ENCODE data around the gene UBA7. TPM values are rescaled to one million over a fixed set of nuclear protein-coding genes. Genes with fewer than 3 reads are reported as not detected.
A peak's percentile ranks its signal among the peaks of the same experiment; 100 is the strongest.

The UBA7 gene
- 100 to 1,000 TPM; 249 to 256 TPM for total RNA-seq

- CTCF ChIA-PET: interaction anchor here (1.0 to 3.2 kb wide), 3 partner anchors 11 to 274 kb away, joined by 3 to 20 read pairs (median 3); partner anchors contain the start of gene INKA1
- H3K4me1 Mint-ChIP-seq: peaks cover 39% of the 10 kb centered on the region
- no peaks in the 10 kb centered on the region for H3K27me3 Mint-ChIP-seq
- no peaks in the 10 kb centered on the region for H3K9me3 Mint-ChIP-seq
- peak; percentile 59 for DNase-seq
- peaks cover 30% of the 10 kb centered on the region for H3K36me3 Mint-ChIP-seq (ENCODE audit: low read depth)
- peak within 1 kb of the TSS; percentile 99 for H3K4me3 Mint-ChIP-seq
- POLR2A ChIA-PET: interaction anchor here (1.0 to 1.2 kb wide), 2 partner anchors 11 to 25 kb away, joined by 3 to 4 read pairs; partner anchors contain the start of gene INKA1
- H3K27ac Mint-ChIP-seq: peak within 1 kb of the TSS; percentile 98
Observed at GRCh38 chr3:49813497-49814174, at the start of gene UBA7. TSS of gene UBA7 (minus strand) at chr3:49813953. CDS start at chr3:49813787, 166 bp downstream.

- DNase-seq: no peak
- no peak overlapping the region for H3K4me3 Mint-ChIP-seq
- peaks cover 9% of the 10 kb centered on the region for H3K27me3 Mint-ChIP-seq
- H3K27ac Mint-ChIP-seq: no peak overlapping the region
- ChIA-PET CTCF (interaction anchor here (1.1 to 2.1 kb wide), 2 partner anchors 10 to 21 kb away, joined by 3 to 5 read pairs; partner anchors contain the start of gene CAMKV), POLR2A (no interaction called here)
- no peaks in the 10 kb centered on the region for H3K9me3 Mint-ChIP-seq
- peaks cover 2% of the 10 kb centered on the region for H3K36me3 Mint-ChIP-seq (ENCODE audit: low read depth)
- peaks cover 18% of the 10 kb centered on the region for H3K4me1 Mint-ChIP-seq
Observed at GRCh38 chr3:49859576-49860305, 46.0 kb upstream of the UBA7 start.

- H3K4me1 Mint-ChIP-seq: peaks cover 29% of the 10 kb centered on the region
- peak within 1 kb of the TSS; percentile 95 for H3K27ac Mint-ChIP-seq
- H3K9me3 Mint-ChIP-seq: no peaks in the 10 kb centered on the region
- peak; percentile 96 for DNase-seq
- H3K27me3 Mint-ChIP-seq: no peaks in the 10 kb centered on the region
- H3K36me3 Mint-ChIP-seq (ENCODE audit: low read depth): peaks cover 2% of the 10 kb centered on the region
- ChIA-PET POLR2A (no interaction called here), CTCF (interaction anchor here (0.8 to 2.1 kb wide), 10 partner anchors 10 to 75 kb away, joined by 3 to 8 read pairs (median 4); partner anchors contain the start of gene MON1A)
- H3K4me3 Mint-ChIP-seq: peak within 1 kb of the TSS; percentile 97
Observed at GRCh38 chr3:49856181-49857005, 42.6 kb upstream of the UBA7 start, which contains the start of gene TRAIP. TSS of gene TRAIP (minus strand) at chr3:49856564. CDS start at chr3:49856453, 111 bp downstream.

GRCh38 chr3:49855662-49856061 is 41.9 kb upstream of the UBA7 start:
- POLR2A ChIA-PET: interaction anchor here (0.6 kb wide), 1 partner anchor 125 kb away, joined by 5 read pairs; no protein-coding TSS in a partner anchor
- H3K36me3 Mint-ChIP-seq (ENCODE audit: low read depth): peaks cover 2% of the 10 kb centered on the region
- H3K27me3 Mint-ChIP-seq: no peaks in the 10 kb centered on the region
- no peaks in the 10 kb centered on the region for H3K9me3 Mint-ChIP-seq
- H3K4me3 Mint-ChIP-seq: peak overlapping the region; percentile 97
- CTCF ChIA-PET: interaction anchor here (0.6 to 2.1 kb wide), 7 partner anchors 10 to 253 kb away, joined by 3 to 8 read pairs (median 4); no protein-coding TSS in a partner anchor
- H3K4me1 Mint-ChIP-seq: peaks cover 29% of the 10 kb centered on the region
- DNase-seq: no peak
- peak overlapping the region; percentile 95 for H3K27ac Mint-ChIP-seq

GRCh38 chr3:49845694-49846093 is 31.9 kb upstream of the UBA7 start:
- POLR2A ChIA-PET: no interaction called here
- H3K36me3 Mint-ChIP-seq (ENCODE audit: low read depth): peaks cover 11% of the 10 kb centered on the region
- DNase-seq: no peak
- CTCF ChIA-PET: interaction anchor here (1.0 to 1.3 kb wide), 3 partner anchors 10 to 44 kb away, joined by 3 read pairs; no protein-coding TSS in a partner anchor
- no peaks in the 10 kb centered on the region for H3K4me1 Mint-ChIP-seq
- no peak overlapping the region for H3K4me3 Mint-ChIP-seq
- no peaks in the 10 kb centered on the region for H3K27me3 Mint-ChIP-seq
- H3K27ac Mint-ChIP-seq: no peak overlapping the region
- H3K9me3 Mint-ChIP-seq: no peaks in the 10 kb centered on the region

GRCh38 chr3:49844464-49845183 is 30.9 kb upstream of the UBA7 start:
- no peaks in the 10 kb centered on the region for H3K4me1 Mint-ChIP-seq
- H3K27ac Mint-ChIP-seq: no peak overlapping the region
- CTCF ChIA-PET: interaction anchor here (0.6 to 1.8 kb wide), 5 partner anchors 13 to 216 kb away, joined by 3 to 7 read pairs (median 4); partner anchors contain the start of gene INKA1
- POLR2A ChIA-PET: no interaction called here
- H3K9me3 Mint-ChIP-seq: no peaks in the 10 kb centered on the region
- no peak overlapping the region for H3K4me3 Mint-ChIP-seq
- H3K27me3 Mint-ChIP-seq: no peaks in the 10 kb centered on the region
- DNase-seq: no peak
- H3K36me3 Mint-ChIP-seq (ENCODE audit: low read depth): peaks cover 11% of the 10 kb centered on the region

- Mint-ChIP-seq H3K27ac (no peak overlapping the region), H3K27me3 (no peaks in the 10 kb centered on the region), H3K4me3 (no peak overlapping the region), H3K36me3 (ENCODE audit: low read depth) (peaks cover 13% of the 10 kb centered on the region), H3K9me3 (no peaks in the 10 kb centered on the region), H3K4me1 (peaks cover 1% of the 10 kb centered on the region)
- ChIA-PET CTCF (no interaction called here), POLR2A (no interaction called here)
- DNase-seq: no peak
Observed at GRCh38 chr3:49842843-49843517, 29.2 kb upstream of the UBA7 start.

GRCh38 chr3:49841806-49842205 is 28.1 kb upstream of the UBA7 start:
- ChIA-PET POLR2A (no interaction called here), CTCF (interaction anchor here (1.4 to 5.2 kb wide), 3 partner anchors 11 to 40 kb away, joined by 3 to 48 read pairs (median 8); partner anchors contain the start of gene INKA1)
- no peak for DNase-seq
- Mint-ChIP-seq H3K27me3 (no peaks in the 10 kb centered on the region), H3K36me3 (ENCODE audit: low read depth) (peaks cover 8% of the 10 kb centered on the region), H3K4me3 (no peak overlapping the region), H3K9me3 (no peaks in the 10 kb centered on the region), H3K27ac (no peak overlapping the region), H3K4me1 (peaks cover 1% of the 10 kb centered on the region)

- CTCF ChIA-PET: interaction anchor here (1.4 to 5.2 kb wide), 3 partner anchors 10 to 39 kb away, joined by 3 to 48 read pairs (median 8); partner anchors contain the start of gene INKA1
- H3K4me1 Mint-ChIP-seq: peaks cover 1% of the 10 kb centered on the region
- H3K27ac Mint-ChIP-seq: no peak overlapping the region
- DNase-seq: peak; percentile 28
- no peaks in the 10 kb centered on the region for H3K27me3 Mint-ChIP-seq
- H3K9me3 Mint-ChIP-seq: no peaks in the 10 kb centered on the region
- H3K36me3 Mint-ChIP-seq (ENCODE audit: low read depth): peaks cover 8% of the 10 kb centered on the region
- POLR2A ChIA-PET: no interaction called here
- no peak overlapping the region for H3K4me3 Mint-ChIP-seq
Observed at GRCh38 chr3:49841126-49841696, 27.5 kb upstream of the UBA7 start.

GRCh38 chr3:49840388-49840787 is 26.6 kb upstream of the UBA7 start:
- no peaks in the 10 kb centered on the region for H3K27me3 Mint-ChIP-seq
- DNase-seq: no peak
- no peaks in the 10 kb centered on the region for H3K9me3 Mint-ChIP-seq
- CTCF ChIA-PET: interaction anchor here (0.6 to 5.2 kb wide), 4 partner anchors 9 to 279 kb away, joined by 4 to 48 read pairs (median 9); partner anchors contain the start of gene INKA1
- H3K36me3 Mint-ChIP-seq (ENCODE audit: low read depth): peaks cover 8% of the 10 kb centered on the region
- no peak overlapping the region for H3K27ac Mint-ChIP-seq
- H3K4me1 Mint-ChIP-seq: peaks cover 1% of the 10 kb centered on the region
- H3K4me3 Mint-ChIP-seq: no peak overlapping the region
- POLR2A ChIA-PET: no interaction called here

All from activated CD4-positive, alpha-beta T cell treated with anti-CD3 and anti-CD28 coated beads, Interleukin-2, amount 10 ng/mL, durations not matched to agents 7 days and 5 days (primary cell).